Ascending aorta (tissue), 2 donors: Measurements from ENCODE around the gene SDHB. TPM values are rescaled to one million over a fixed set of nuclear protein-coding genes. Genes with fewer than 3 reads are reported as not detected.

Source experiments
- DNase-seq, 2 donors: peaks; one replicate each; pipeline ENCODE4 v3.0.0-alpha.2; 2019; ENCODE audit warnings: low spot score in 2 of 2
- H3K27ac ChIP-seq, 2 donors: fragments of 200-600 bp; sonication (generic); one replicate each; pipeline ENCODE4 v1.5.1; 2016 to 2017; ENCODE audit warnings: mild to moderate bottlenecking in 1 of 2
- H3K27me3 ChIP-seq: fragments of 200-600 bp; sonication (generic); one replicate; pipeline ENCODE4 v1.5.1; 2017
- H3K36me3 ChIP-seq, 2 donors: fragments of 200-600 bp; sonication (generic); one replicate each; pipeline ENCODE4 v1.5.1; 2016
- H3K4me1 ChIP-seq, 2 donors: fragments of 200-600 bp; sonication (generic); one replicate each; pipeline ENCODE4 v1.5.1; 2016 to 2017; ENCODE audit warnings: mild to moderate bottlenecking in 1 of 2
- H3K4me3 ChIP-seq, 2 donors: fragments of 200-600 bp; sonication (generic); one replicate each; pipeline ENCODE4 v1.5.1; 2016 to 2017; ENCODE audit warnings: mild to moderate bottlenecking in 1 of 2
- H3K9me3 ChIP-seq, 2 donors: fragments of 200-600 bp; sonication (generic); one replicate each; pipeline ENCODE4 v1.5.1; 2016
- intact Hi-C: fragments of 100-400 bp; cut with DNase I; formaldehyde crosslinking; loops from one replicate; pipeline ENCODE4 v1.15.1; 2023
- total RNA-seq: library from RNA; depleted of rRNA; stranded (reverse); fragments of >200 nt; gene quantifications from one replicate; pipeline ENCODE4 v1.1.0, GENCODE V29; 2016
- TF ChIP-seq, protein P1 (sequence below), 3 experiments: fragments of 200-600 bp in 2 of 3; fragments of 450-650 bp in 1 of 3; sonication (generic) in 2 of 3; IDR thresholded peaks; one replicate each; pipeline ENCODE4 v1.5.1; 2016 to 2019; ENCODE audit warnings: antibody characterized with exemption in 3 of 3, mild to moderate bottlenecking in 1 of 3, moderate library complexity in 1 of 3

The SDHB gene
- total RNA-seq, 1 donor from 2014 or later = 112 TPM

DNA sequence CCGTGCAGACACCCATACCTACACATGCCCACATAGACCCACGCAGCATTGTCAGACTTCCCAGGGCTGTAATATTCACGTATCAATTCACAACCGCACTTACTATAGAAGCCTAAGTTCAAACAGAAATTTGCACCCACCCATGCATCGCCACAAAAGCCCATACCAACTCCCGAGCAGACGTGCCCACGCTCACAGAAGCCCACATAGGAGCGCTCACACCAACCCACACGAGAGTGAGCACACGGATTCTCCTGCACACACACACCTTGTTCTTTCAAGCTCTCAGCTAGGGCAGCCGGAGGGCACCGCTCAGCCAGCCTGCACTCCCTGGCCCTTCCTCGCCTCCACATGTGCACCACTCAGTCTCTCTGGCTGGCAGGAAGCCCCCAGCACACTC is 78.0 kb downstream of the SDHB start:
- DNase-seq = no peak
- peak overlapping the region; percentile 56 to 93 for H3K27ac ChIP-seq
- no peaks in the 10 kb centered on the region for H3K27me3 ChIP-seq
- H3K4me1 ChIP-seq = peaks cover 0 to 24% of the 10 kb centered on the region in 2 donors
- peaks cover 0 to 7% of the 10 kb centered on the region in 2 donors for H3K36me3 ChIP-seq
- TF ChIP-seq, protein P1, sequence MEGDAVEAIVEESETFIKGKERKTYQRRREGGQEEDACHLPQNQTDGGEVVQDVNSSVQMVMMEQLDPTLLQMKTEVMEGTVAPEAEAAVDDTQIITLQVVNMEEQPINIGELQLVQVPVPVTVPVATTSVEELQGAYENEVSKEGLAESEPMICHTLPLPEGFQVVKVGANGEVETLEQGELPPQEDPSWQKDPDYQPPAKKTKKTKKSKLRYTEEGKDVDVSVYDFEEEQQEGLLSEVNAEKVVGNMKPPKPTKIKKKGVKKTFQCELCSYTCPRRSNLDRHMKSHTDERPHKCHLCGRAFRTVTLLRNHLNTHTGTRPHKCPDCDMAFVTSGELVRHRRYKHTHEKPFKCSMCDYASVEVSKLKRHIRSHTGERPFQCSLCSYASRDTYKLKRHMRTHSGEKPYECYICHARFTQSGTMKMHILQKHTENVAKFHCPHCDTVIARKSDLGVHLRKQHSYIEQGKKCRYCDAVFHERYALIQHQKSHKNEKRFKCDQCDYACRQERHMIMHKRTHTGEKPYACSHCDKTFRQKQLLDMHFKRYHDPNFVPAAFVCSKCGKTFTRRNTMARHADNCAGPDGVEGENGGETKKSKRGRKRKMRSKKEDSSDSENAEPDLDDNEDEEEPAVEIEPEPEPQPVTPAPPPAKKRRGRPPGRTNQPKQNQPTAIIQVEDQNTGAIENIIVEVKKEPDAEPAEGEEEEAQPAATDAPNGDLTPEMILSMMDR (IDR thresholded peaks at IDR 0.05) = no peak
- intact Hi-C loops = no loop called here
- no peaks in the 10 kb centered on the region for H3K9me3 ChIP-seq
- no peak overlapping the region for H3K4me3 ChIP-seq

DNA sequence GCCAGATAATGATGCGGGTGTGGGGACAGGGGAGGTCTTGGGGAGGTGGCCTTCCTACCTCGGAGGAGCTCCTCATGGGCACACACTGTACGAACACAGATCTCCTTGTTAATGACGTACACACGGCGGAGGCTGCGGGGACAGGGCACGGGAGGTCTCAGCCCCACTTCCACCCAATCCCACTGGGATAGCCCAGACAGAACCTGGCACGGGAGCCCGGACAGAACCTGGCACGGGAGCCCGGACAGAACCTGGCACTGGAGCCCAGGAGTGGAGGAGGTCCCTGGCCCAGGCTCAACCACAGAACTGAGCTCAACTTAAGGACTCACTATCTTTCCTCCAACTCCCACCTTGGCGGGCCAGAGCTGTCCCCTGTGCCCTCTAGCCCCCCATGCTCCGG is 78.6 kb downstream of the SDHB start:
- TF ChIP-seq, protein P1 (IDR thresholded peaks at IDR 0.05) = no peak
- Histone ChIP-seq H3K27me3 (no peaks in the 10 kb centered on the region), H3K27ac (peak overlapping the region; percentile 56 to 93), H3K4me3 (no peak overlapping the region), H3K9me3 (no peaks in the 10 kb centered on the region), H3K4me1 (peaks cover 0 to 24% of the 10 kb centered on the region in 2 donors), H3K36me3 (peaks cover 6 to 7% of the 10 kb centered on the region in 2 donors)
- DNase-seq = peak; percentile 23 to 84
- intact Hi-C loops = no loop called here

DNA sequence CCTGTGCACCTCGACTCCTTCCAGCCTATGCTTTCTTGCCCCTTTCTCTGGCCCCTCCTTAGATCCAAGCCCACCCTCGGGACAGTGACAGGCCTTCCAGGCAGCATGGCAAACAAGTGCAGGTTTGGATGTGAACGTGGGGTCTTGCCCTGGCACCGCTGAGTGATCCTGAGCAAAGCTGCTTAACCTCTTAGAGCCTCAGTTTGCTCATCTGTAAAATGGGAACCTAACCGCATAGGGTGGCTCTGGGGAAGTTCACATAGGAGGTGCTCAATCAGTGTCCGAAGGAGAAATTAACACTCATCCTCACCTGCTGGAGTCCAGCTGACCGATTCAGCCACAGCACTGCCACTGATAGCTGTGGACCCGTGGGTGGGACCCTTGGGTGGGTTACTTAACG is 80.6 kb downstream of the SDHB start:
- Histone ChIP-seq H3K4me1 (peaks cover 0 to 12% of the 10 kb centered on the region in 2 donors), H3K4me3 (no peak overlapping the region), H3K9me3 (no peaks in the 10 kb centered on the region), H3K27me3 (no peaks in the 10 kb centered on the region), H3K27ac (peak overlapping the region; percentile 66 to 85), H3K36me3 (peaks cover 7% of the 10 kb centered on the region in 2 donors)
- no peak for DNase-seq
- TF ChIP-seq, protein P1 (IDR thresholded peaks at IDR 0.05) = no peak
- intact Hi-C loops = no loop called here

GRCh38 chr1:16972189-16972895 is 81.5 kb downstream of the SDHB start:
- intact Hi-C loops = no loop called here
- DNase-seq = no peak
- H3K9me3 ChIP-seq = no peaks in the 10 kb centered on the region
- no peaks in the 10 kb centered on the region for H3K27me3 ChIP-seq
- peaks cover under 1 to 17% of the 10 kb centered on the region in 2 donors for H3K4me1 ChIP-seq
- H3K36me3 ChIP-seq = peaks cover 7% of the 10 kb centered on the region in 2 donors
- H3K27ac ChIP-seq = peak overlapping the region; percentile 66 to 85
- TF ChIP-seq, protein P1 (IDR thresholded peaks at IDR 0.05) = no peak
- no peak overlapping the region for H3K4me3 ChIP-seq

DNA sequence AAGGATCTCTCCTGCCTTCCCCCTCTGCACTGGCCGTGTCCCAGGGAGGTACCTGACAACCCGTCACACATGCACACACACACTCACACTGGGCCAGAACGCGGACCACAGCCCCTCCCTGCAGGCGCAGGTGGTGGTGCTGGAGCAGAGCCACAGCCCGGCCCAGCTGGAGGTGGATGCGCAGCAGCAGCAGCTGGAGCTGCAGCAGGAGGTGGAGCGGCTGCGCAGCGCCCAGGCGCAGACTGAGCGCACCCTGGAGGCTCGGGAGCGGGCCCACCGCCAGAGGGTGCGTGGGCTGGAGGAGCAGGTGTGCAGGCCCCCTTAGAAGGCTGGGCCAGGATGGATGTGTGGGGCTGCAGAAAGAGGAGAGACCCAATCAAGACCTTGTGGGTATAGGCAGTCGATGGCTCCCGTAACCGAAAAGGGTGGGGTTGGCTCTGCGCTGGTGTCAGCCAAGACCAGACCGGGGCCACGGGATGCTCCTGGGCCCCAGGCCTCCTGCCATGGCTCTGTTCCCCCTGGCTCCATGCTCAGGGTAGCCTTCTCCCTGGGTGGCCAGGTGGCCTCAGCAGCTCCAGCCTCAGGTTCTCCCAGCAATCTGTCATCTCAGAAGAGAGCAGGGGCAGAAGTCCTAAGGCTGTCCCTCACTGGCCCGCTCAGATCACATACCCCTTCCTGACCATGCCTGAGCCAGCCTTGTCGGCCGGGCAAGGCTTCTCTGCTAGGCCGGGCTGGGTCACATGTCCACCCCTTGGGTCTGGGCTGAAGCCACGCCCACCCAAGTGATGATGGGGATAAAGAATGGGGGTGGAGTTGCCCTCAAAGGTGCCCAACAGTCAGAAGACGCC is 82.3 kb downstream of the SDHB start:
- intact Hi-C loops = no loop called here
- peak overlapping the region; percentile 66 to 85 for H3K27ac ChIP-seq
- TF ChIP-seq, protein P1 (IDR thresholded peaks at IDR 0.05) = no peak
- H3K9me3 ChIP-seq = no peaks in the 10 kb centered on the region
- no peak overlapping the region for H3K4me3 ChIP-seq
- peak in 1 of 2 donors; percentile 59 for DNase-seq
- H3K27me3 ChIP-seq = no peaks in the 10 kb centered on the region
- peaks cover 7% of the 10 kb centered on the region in 2 donors for H3K36me3 ChIP-seq
- peaks cover 8 to 24% of the 10 kb centered on the region in 2 donors for H3K4me1 ChIP-seq
